Epithelial cell of prostate (primary cell): ENCODE results near the gene TRIM5.

Source experiments
- DNase-seq: peaks from one replicate; pipeline ENCODE4 v3.0.0-alpha.2; 2011; ENCODE audit warnings: low read depth, low spot score
- H3K27ac ChIP-seq: fragments of 450-650 bp; 2 replicates; pipeline ENCODE4 v1.5.1; 2017; ENCODE audit warnings: mild to moderate bottlenecking

TRIM5 gene

DNA sequence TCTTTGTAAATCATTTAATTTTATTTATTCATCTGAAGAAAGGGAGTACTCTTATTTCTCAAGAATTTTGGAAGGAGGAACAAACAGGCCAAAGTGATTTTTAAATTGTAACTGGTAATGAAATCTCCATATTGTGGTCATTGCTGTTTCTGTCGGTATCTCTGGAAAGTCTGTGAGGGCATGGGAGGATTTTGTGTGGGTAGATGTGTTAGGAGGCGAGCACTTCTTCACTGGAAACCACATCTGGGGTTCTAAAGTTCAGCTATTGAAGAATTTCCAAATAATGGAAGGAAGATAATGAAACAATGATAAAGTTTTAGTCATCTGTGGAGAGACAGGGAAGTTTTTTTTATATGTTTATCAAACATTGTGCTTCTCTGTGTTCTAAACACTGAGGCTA lies 53.5 kb downstream of the TRIM5 start:
- no peak for DNase-seq
- no peak overlapping the region for H3K27ac ChIP-seq

DNA sequence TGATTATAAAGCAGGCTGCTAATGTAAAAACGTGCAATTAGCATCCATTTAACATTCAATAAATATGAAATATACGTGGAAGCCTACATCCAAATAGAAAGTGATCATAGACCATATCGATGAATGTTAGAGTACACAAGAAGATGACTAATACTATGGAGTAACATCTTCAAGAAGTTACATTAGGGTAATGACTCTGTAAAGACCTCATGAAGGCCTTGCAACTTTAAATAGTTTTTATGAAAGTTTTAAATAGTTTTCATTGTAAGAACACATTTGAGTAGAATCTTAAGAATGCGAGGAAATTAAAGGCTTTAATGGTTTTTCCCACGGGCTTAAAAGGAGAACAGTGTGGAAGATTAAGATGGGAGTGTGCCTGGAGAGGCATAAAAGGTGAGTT lies 58.7 kb downstream of the TRIM5 start:
- DNase-seq: no peak
- H3K27ac ChIP-seq: peak overlapping the region; percentile 65

DNA sequence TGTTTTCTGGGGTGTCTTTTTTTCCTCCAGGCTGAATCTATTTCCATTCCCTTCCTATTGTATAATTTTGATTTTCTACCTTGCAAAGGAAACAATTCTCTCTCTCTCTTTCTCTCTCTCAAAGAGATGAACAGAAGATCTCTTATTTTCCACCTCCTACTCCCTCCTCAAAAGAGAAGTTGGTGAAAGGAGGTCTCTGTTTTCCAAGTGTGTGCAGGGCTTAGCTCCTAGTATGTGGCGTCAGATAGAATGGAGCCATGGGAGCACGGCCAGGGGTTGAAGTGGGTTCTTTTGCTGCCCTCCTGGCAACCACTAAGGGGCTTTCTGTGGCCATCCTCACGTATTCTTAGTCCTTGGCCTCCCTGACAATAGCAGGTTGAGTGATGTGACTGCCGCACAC lies 59.6 kb downstream of the TRIM5 start:
- no peak for DNase-seq
- H3K27ac ChIP-seq: peak overlapping the region; percentile 65

DNA sequence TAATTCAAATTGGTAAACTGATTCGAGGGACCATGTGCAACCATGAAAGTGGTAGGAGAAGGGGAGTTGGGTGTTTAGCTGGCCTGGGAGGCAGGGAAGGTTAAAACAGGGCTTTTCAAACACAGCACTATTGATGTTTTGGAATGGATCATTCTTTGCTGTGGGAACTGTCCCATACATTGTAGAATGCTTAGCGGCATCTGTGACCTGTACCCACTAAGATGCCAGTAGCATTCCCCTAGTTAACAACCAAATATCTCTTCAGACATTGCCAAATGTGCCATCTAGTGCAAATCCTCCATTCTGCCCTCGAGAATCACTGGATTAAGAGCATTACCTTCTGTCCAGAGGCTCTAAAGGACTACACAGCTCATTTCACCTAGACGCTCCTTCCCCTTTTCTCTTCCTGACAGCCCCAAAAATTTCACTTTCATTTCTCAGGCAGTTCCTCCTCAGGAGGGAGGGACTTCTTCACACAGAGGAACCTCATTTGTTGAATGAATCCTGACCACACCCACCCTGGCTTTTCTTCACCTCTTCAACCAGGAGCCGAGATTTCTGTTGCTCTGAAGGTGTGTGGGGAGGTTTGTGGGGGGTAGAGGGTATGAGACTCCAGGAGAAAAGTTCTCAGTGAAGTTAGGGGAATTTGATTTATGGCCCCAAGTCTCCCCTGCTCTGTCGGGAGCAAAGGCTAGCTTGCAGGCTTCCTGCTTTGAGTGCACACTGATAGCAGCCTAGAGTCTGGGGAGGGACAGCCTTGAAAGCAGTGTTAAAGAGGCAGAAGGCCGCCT lies 60.2 kb downstream of the TRIM5 start, which contains the start of gene TRIM34:
TSS of gene TRIM34 (plus strand) at position 513 of the 791 bp plus-strand sequence. CDS start 7,331 bp downstream, outside the sequence.
- H3K27ac ChIP-seq: peak within 1 kb of the TSS; percentile 65

DNA sequence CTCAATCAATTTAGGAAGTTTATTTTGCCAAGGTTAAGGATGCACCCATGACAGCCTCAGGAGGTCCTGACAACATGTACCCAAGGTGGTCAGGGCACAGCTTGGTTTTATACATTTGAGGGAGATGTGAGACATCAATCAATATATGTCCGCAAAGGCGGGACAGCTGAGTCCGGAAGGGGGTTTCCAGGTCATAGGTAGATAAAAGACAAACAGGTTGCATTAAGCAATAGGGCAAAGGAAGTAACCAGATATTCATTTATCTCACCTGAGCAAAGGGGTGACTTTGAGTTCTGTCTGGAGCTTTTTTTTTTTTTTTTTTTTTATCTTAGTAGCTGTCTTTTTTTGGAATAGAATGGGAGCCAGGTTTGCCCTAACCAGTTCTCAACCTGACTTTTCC lies 62.1 kb downstream of the TRIM5 start:
- no peak for DNase-seq
- no peak overlapping the region for H3K27ac ChIP-seq

More for the DNA sequence above, 60.2 kb downstream of the TRIM5 start, which contains the start of gene TRIM34:
- peak; percentile 43 for DNase-seq

DNA sequence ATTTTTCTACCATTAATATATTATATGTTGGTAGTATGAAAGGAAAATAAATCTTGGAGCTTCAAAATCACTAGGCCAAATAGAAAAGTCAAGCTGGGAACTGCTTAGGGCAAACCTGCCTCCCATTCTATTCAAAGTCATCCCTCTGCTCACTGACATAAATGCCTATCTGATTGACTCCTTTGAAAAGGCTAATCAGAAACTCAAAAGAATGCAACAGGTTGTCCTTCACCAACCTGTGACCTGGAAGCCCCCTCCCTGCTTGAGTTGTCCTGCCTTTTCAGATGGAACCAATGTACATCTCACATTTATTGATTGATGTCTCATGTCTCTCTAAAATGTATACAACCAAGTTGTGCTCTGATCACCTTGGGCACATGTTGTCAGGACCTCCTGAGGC lies 63.3 kb downstream of the TRIM5 start:
- no peak for DNase-seq
- H3K27ac ChIP-seq: peak overlapping the region; percentile 97

DNA sequence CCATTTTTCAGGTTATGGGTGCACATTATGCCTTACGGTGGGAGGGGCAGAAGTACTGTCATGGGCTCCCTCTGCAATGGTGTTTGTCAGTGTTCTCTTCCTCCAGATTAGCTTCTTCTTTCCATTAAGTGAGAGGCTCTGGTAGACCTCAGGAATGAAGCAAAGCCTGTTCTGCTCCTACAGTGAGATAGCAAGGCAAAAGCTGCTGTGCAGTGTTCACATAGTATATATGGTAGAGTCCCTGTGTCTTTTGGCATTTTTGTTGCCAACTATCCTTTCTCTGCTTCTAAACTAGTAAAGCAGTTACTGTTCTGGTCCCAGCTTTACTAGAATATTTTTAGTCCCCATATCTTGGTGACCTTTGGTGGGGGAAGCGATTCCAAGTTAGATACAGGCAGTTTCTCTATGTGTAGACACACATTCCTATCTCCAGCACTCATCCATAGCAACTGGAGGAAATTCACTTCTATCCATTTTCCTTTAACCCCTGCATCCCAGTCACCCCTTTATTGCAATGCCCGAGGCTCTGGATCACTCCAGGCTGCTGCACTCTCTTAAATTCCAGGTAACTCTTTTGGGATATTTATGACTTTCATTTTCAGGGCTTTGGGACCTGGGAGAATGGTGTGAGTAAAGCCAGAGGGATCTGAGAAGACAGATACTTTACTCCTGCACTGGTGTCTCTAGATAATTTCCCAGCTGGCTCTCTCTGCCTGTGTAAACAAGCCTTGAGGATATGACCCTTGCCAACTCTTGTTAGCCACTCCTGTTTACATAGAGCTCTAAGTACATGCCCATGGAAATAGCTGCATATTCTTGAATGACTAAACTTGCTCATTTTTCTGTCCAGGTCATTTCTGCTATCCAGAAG lies 64.0 kb downstream of the TRIM5 start:
- peak; percentile 63 for DNase-seq
- peak overlapping the region; percentile 97 for H3K27ac ChIP-seq

DNA sequence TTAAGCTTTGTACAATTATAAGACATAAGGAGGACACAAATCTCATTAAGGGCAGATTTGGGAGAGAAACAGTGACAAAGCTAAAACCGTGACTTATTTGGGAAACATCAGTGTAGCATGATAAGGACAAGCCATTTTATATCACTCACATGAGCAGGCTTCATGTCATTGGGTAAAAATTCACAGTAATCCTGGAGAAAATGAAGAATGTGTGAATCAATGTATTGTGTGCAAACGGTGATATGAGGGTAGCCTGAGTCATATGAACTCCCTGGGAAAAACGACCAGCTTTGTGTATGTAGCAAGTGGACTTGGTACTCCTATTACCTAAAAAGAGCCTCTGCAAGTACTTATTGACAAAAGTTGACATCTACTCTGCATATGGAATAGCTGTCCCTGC lies 66.1 kb downstream of the TRIM5 start:
- peak overlapping the region; percentile 97 for H3K27ac ChIP-seq
- peak; percentile 49 for DNase-seq
